RWPE1 (cell line): ENCODE data around the gene DUOXA1.

Source experiments
- CTCF ChIA-PET: fragments of 350-600 bp; sonication (Branson Sonifier 250); formaldehyde crosslinking; extraction: SDS; loops from one replicate; lab custom pipeline; 2021; lab: Yijun Ruan, JAX
- POLR2A ChIA-PET: fragments of 400-600 bp; formaldehyde crosslinking; extraction: SDS; loops from one replicate; lab custom pipeline; 2020; ENCODE audit warnings: antibody characterized with exemption; ENCODE audit not compliant: low non-redundant PET; lab: Yijun Ruan, JAX
- DNase-seq: peaks from one replicate; pipeline ENCODE4 v3.0.0; 2012; ENCODE audit warnings: low spot score
- H3K27ac ChIP-seq: fragments of 450-650 bp; 2 replicates; pipeline ENCODE4 v1.5.1; 2017
- TF ChIP-seq, protein P1 (sequence below): fragments of 450-650 bp; conservative IDR thresholded peaks from 2 replicates; pipeline ENCODE4 v1.5.1; 2017; ENCODE audit warnings: low read depth, mild to moderate bottlenecking

The DUOXA1 gene

DNA sequence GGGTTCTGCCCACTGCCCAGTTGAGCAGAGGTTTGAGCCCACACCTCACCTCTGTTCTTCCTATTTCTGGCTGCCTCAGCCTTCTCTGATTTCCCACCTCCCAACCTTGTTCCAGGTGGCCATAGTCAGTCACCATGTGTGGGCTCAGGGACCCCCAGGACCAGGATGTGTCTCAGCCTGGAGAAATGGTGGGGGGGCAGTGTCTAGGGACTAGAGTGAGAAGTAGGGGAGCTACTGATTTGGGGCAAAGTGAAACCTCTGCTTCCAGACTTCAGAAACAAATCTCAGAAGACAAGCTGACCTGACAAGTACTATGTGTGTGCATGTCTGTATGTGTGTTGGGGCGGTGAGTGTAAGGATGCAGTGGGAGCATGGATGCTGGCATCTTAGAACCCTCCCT is 35.2 kb upstream of the DUOXA1 start:
- ChIA-PET POLR2A (no interaction called here), CTCF (interaction anchor here (0.6 to 1.8 kb wide), 2 partner anchors 36 to 39 kb away, joined by 5 to 6 read pairs; no protein-coding TSS in a partner anchor)
- peak overlapping the region; percentile 91 for H3K27ac ChIP-seq
- TF ChIP-seq, protein P1, sequence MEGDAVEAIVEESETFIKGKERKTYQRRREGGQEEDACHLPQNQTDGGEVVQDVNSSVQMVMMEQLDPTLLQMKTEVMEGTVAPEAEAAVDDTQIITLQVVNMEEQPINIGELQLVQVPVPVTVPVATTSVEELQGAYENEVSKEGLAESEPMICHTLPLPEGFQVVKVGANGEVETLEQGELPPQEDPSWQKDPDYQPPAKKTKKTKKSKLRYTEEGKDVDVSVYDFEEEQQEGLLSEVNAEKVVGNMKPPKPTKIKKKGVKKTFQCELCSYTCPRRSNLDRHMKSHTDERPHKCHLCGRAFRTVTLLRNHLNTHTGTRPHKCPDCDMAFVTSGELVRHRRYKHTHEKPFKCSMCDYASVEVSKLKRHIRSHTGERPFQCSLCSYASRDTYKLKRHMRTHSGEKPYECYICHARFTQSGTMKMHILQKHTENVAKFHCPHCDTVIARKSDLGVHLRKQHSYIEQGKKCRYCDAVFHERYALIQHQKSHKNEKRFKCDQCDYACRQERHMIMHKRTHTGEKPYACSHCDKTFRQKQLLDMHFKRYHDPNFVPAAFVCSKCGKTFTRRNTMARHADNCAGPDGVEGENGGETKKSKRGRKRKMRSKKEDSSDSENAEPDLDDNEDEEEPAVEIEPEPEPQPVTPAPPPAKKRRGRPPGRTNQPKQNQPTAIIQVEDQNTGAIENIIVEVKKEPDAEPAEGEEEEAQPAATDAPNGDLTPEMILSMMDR, result no peak
- no peak for DNase-seq

DNA sequence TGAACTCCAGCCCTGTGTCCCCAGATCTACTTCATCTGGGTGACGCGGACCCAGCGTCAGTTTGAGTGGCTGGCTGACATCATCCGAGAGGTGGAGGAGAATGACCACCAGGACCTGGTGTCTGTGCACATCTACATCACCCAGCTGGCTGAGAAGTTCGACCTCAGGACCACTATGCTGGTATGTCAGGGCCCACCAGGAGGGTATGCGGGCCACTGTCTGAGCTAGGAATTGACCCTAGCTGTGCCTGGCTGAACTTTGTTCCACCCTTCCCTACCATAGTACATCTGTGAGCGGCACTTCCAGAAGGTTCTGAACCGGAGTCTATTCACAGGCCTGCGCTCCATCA is 33.8 kb upstream of the DUOXA1 start:
- peak overlapping the region; percentile 93 for H3K27ac ChIP-seq
- ChIA-PET POLR2A (interaction anchor here (1.2 kb wide), 1 partner anchor 116 kb away, joined by 5 read pairs; no protein-coding TSS in a partner anchor), CTCF (interaction anchor here (0.5 to 1.9 kb wide), 25 partner anchors 15 to 472 kb away, joined by 3 to 13 read pairs (median 5); partner anchors contain the start of genes DUOX1, DUOXA1 and SHF)
- no peak for DNase-seq
- TF ChIP-seq, protein P1, result no peak

DNA sequence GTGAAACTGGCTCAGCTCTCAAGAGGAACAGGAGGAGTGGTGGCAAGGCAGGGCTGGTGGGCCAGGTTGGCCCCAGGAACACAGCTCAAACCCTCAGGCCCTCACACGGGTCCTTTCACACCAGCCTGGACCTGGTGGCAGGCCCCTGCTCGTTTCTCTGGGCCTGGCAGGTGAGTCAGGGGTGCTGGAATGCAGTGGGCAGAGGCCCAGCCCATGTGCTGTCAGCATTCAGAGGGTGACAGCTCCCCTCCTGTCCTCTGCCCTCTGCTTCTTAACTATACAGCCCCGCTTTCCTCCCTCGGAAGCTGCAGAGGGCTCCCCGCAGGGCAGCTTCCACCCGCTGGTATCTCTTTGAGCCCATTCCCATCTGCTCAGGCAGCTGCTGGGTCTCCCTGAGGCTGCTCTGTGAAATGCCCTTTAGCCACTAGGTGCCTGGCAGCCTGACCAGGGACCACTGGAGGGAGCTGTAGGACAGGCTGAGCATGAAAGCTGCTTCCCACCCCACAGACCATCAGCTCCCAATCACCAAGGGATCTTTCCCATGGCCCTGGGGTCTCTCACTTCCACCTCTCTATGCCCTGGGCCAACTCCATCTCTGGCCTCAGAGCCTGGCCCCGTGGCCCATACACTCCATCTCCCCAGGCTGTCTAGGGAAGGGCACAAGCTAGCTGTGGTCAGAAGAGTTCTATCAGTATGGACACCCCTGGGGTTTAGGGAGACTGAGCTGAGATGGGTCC is 33.3 kb upstream of the DUOXA1 start:
- DNase-seq, result peak; percentile 98
- TF ChIP-seq, protein P1, result peak; percentile 92
- POLR2A ChIA-PET, result interaction anchor here (0.8 to 1.2 kb wide), 2 partner anchors 31 to 116 kb away, joined by 3 to 5 read pairs; no protein-coding TSS in a partner anchor
- peak overlapping the region; percentile 93 for H3K27ac ChIP-seq
- CTCF ChIA-PET, result interaction anchor here (0.5 to 1.9 kb wide), 30 partner anchors 12 to 294 kb away, joined by 3 to 13 read pairs (median 4); partner anchors contain the start of genes DUOX1, DUOXA1 and SHF

GRCh38 chr15:45161666-45162065 is 32.0 kb upstream of the DUOXA1 start:
- DNase-seq, result no peak
- peak overlapping the region; percentile 93 for H3K27ac ChIP-seq
- ChIA-PET POLR2A (no interaction called here), CTCF (no interaction called here)
- TF ChIP-seq, protein P1, result no peak

- POLR2A ChIA-PET, result no interaction called here
- CTCF ChIA-PET, result interaction anchor here (1.1 to 1.4 kb wide), 4 partner anchors 28 to 48 kb away, joined by 3 to 6 read pairs (median 5); partner anchors contain the start of genes DUOX1 and DUOXA1
- DNase-seq, result peak; percentile 85
- TF ChIP-seq, protein P1, result no peak
- peak overlapping the region; percentile 80 for H3K27ac ChIP-seq
Measured at GRCh38 chr15:45157974-45158373, 28.3 kb upstream of the DUOXA1 start.

- TF ChIP-seq, protein P1, result no peak
- POLR2A ChIA-PET, result no interaction called here
- CTCF ChIA-PET, result interaction anchor here (0.6 to 1.2 kb wide), 3 partner anchors 12 to 39 kb away, joined by 3 to 5 read pairs (median 4); no protein-coding TSS in a partner anchor
- peak overlapping the region; percentile 80 for H3K27ac ChIP-seq
- DNase-seq, result peak; percentile 72
Measured at GRCh38 chr15:45156744-45157455, 27.2 kb upstream of the DUOXA1 start.
